GM06990 (cell line): ENCODE data around the gene RNF121.

Experiments used
- DNase-seq: peaks from one replicate; pipeline ENCODE4 v3.0.0-alpha.2; 2011; ENCODE audit not compliant: insufficient read length; ENCODE audit errors: extremely low read depth
- H3K27me3 ChIP-seq: replicated peaks from 2 replicates; pipeline ENCODE4 v1.6.0; 2011; ENCODE audit warnings: low read length; ENCODE audit not compliant: control insufficient read depth, insufficient read depth
- H3K36me3 ChIP-seq: 2 replicates; pipeline ENCODE4 v1.5.1; 2011; ENCODE audit warnings: low read length; ENCODE audit not compliant: control insufficient read depth, insufficient read depth
- H3K4me3 ChIP-seq: replicated peaks from 2 replicates; pipeline ENCODE4 v1.5.1; 2011; ENCODE audit warnings: low read depth, mild to moderate bottlenecking, control low read depth, low read length
- TF ChIP-seq, protein P1 (sequence below): IDR thresholded peaks from 2 replicates; pipeline ENCODE4 v1.5.1; 2011; ENCODE audit warnings: low read length, control low read depth, mild to moderate bottlenecking, inconsistent platforms; ENCODE audit not compliant: insufficient read depth, poor library complexity, severe bottlenecking

RNF121 gene

DNA sequence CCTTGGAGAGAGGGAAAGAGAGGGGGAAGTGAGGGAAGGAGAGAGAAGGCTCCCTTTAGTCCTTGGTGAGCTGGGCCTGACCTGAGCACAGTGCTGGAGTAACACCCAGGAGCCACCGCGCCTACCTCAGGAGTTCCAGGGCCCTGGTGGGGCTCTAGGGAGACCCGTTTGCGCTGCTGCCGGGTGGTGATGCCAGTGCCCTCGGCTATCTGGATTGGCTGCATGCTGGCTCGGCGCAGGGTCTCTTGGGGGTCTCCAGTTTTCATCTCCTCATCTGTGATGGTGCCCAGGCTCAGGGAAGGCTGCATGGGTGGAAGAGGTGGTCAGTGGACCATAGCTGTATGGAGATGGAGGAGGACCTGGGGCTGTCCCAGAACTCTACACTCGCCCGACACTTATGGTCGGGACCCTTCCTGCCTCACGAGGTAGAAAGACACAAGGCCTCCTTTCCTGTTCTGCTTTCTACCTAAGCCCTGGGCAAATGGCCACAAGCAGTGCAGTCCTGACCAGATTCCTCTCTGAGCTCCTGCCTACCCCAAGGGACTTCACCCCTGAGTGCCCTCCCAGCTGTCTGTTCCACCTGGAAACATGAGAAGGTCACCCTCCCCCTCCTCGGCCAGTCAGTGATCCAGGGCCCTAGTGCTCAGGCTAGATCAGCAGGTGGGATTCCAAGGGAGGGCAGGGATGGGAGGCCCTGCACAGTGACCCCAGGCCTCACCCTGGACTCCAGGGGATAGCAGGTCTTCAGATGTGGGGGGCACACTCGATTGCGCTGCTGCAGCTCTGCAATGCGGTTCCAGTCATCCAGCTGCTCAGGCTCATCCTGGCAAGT, 75.9 kb downstream of the RNF121 start:
- no peak overlapping the region for H3K4me3 ChIP-seq
- TF ChIP-seq, protein P1, sequence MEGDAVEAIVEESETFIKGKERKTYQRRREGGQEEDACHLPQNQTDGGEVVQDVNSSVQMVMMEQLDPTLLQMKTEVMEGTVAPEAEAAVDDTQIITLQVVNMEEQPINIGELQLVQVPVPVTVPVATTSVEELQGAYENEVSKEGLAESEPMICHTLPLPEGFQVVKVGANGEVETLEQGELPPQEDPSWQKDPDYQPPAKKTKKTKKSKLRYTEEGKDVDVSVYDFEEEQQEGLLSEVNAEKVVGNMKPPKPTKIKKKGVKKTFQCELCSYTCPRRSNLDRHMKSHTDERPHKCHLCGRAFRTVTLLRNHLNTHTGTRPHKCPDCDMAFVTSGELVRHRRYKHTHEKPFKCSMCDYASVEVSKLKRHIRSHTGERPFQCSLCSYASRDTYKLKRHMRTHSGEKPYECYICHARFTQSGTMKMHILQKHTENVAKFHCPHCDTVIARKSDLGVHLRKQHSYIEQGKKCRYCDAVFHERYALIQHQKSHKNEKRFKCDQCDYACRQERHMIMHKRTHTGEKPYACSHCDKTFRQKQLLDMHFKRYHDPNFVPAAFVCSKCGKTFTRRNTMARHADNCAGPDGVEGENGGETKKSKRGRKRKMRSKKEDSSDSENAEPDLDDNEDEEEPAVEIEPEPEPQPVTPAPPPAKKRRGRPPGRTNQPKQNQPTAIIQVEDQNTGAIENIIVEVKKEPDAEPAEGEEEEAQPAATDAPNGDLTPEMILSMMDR = no peak
- DNase-seq = no peak
- peaks cover 78% of the 10 kb centered on the region for H3K36me3 ChIP-seq
- H3K27me3 ChIP-seq = no peaks in the 10 kb centered on the region

DNA sequence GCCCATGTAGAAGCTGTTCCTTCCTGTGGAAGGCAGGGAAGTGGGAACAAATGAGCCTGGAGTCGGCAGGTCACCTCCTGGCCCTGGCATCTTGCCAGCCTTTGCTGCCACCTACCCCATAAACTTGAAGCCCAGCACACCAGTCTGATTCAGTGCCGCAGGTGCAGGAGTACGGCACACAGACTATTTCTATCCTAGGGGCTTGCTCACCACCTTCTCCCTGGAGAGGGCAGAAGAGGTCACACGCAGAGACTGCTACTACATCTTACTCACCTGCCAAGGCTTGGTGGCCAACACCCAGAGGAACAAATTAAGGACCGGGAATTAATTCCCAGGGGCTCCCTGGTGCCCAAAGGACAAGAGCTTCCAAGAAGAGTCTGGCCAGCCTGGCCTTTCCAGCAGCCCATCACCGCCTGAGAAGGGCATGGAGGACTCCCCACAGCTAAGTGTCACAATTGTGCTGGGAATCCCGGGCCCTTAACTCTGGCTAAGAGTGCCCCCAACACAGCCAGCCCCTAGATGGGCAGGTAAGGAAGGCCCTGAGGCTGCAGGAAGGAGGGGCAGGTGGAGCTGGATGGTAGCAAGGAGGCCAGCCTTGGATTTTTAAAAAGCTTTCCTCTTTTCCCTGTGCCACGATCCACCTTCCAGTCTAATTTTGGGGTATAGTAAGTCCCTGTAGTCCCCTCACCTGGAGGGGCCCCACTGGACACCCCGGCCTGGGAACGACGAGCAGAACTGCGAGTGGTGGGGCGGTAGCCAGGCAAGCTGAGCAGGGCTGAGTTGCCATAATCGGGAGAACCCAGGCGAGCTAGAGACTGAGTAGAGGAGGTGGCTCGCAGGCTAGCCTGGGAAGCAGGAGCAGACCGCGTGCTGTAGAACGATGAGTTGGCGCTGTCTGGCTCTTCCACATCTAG, 76.8 kb downstream of the RNF121 start:
- DNase-seq = no peak
- Histone ChIP-seq H3K36me3 (peaks cover 78% of the 10 kb centered on the region), H3K4me3 (no peak overlapping the region), H3K27me3 (no peaks in the 10 kb centered on the region)
- TF ChIP-seq, protein P1 = no peak

DNA sequence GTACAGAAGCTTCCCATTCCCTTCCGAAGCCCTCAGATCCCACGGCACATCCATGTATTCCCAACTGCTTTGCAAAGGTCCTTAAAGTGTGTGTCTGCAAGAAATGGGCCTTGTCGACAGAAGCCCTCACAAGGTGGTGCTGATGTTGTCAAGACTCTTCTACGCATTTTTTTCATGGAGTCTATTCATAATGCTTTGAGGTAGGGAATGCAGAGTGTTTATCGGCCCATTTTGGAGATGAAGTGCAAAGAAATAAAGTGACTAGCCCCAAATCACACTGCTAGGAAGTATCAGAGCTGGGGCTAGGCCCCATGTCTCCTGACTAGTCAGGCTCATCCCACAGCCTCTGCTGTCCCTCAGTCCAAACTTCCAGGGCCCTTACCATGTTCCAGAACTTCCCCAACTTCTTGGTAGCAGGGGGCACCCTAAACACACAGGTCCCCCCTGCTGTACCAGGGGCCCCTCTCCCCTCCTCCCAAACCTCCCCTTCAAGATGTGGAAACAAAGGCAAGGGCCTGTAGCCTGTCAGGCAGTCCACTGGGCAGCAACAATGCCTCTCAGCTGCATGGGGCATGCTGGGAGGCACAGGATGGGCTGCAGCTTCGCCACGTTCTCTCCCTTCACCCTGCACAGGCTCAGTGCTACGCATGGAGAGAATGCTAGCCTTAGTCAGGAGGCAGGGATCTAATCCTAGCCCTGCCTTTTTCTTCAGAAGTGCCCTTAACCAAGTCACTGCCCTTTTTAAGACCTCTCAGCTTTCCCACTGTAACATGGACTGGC, 77.7 kb downstream of the RNF121 start:
- no peaks in the 10 kb centered on the region for H3K27me3 ChIP-seq
- no peak overlapping the region for H3K4me3 ChIP-seq
- H3K36me3 ChIP-seq = peaks cover 77% of the 10 kb centered on the region
- TF ChIP-seq, protein P1 = no peak
- no peak for DNase-seq

DNA sequence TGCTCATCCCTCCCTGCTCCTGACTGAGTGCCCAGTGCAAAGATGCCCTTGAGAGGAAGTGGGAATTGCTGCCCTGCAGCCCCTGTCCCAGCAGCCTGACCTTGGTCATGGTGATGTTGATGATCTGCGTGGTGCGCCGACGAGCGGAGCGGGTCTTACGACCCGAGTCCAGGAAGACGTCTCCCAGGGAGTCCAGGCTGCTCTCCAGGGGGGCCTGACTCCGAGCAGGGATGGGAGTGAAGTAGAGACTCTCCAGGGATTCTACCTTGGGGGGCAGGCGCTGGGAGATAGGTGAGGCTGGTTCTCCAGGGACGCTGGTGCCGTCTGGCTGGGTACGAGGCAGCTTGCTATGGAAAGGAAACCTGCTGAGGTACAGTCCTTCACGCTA, 78.2 kb downstream of the RNF121 start:
- TF ChIP-seq, protein P1 = no peak
- no peak overlapping the region for H3K4me3 ChIP-seq
- no peaks in the 10 kb centered on the region for H3K27me3 ChIP-seq
- peaks cover 73% of the 10 kb centered on the region for H3K36me3 ChIP-seq
- no peak for DNase-seq

DNA sequence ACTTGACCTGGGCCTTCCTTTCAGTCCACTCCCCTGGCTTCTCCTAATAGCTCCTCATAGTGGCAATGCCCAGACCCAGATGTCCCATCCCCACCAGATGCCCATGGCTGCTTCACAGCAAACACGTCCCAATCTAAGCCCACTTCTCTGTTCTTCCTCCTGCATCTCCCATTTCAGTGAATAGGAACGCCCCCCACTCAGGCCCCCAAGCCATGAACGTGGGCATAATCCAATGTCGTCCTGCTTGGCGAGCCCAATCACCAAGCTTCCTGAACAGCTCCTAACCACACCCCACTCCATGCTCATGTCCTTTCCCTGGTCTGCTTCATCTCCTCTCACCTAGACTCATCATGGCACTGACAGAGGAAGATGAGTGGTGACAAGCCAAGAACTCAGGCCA, 78.7 kb downstream of the RNF121 start:
- no peak for DNase-seq
- TF ChIP-seq, protein P1 = no peak
- no peaks in the 10 kb centered on the region for H3K27me3 ChIP-seq
- H3K36me3 ChIP-seq = peaks cover 73% of the 10 kb centered on the region
- no peak overlapping the region for H3K4me3 ChIP-seq
